ELR (cell line): ENCODE data around the gene GPR132.
"Not testable (repeated sequence)": the region's sequence is repeated elsewhere in the genome, so short reads cannot be mapped to it uniquely, and the experiment has no call there.

ENCODE experiments used
- DNase-seq: peaks from one replicate; pipeline ENCODE4 v3.0.0-alpha.2; 2015; ENCODE audit warnings: low read depth

GPR132 gene

GRCh38 chr14:105075379-105076295 lies 10.4 kb upstream of the GPR132 start:
- DNase-seq: peak; percentile 22

GRCh38 chr14:105074601-105075053 lies 9.4 kb upstream of the GPR132 start:
- DNase-seq: no peak

GRCh38 chr14:105073720-105074600 lies 8.7 kb upstream of the GPR132 start:
- DNase-seq: no peak

- no peak for DNase-seq
Measured at GRCh38 chr14:105072892-105073719, 7.9 kb upstream of the GPR132 start.

- no peak for DNase-seq
Measured at GRCh38 chr14:105072381-105072861, 7.2 kb upstream of the GPR132 start.

- no peak for DNase-seq
Measured at GRCh38 chr14:105071942-105072341, 6.7 kb upstream of the GPR132 start.

GRCh38 chr14:105071326-105071725 lies 6.1 kb upstream of the GPR132 start:
- no peak for DNase-seq

GRCh38 chr14:105070760-105071137 lies 5.5 kb upstream of the GPR132 start:
- DNase-seq: peak; percentile 41

- peak; percentile 59 for DNase-seq
Measured at GRCh38 chr14:105069871-105070759, 4.9 kb upstream of the GPR132 start.

GRCh38 chr14:105069522-105069870 lies 4.3 kb upstream of the GPR132 start:
- no peak for DNase-seq

- no peak for DNase-seq
Measured at GRCh38 chr14:105068818-105069217, 3.6 kb upstream of the GPR132 start.

GRCh38 chr14:105067969-105068301 lies 2.7 kb upstream of the GPR132 start:
- no peak for DNase-seq

- DNase-seq: peak; percentile 83
Measured at GRCh38 chr14:105067140-105067968, 2.1 kb upstream of the GPR132 start.

GRCh38 chr14:105066240-105067071 lies 1.2 kb upstream of the GPR132 start:
- no peak for DNase-seq

- DNase-seq: peak; percentile 68
Measured at GRCh38 chr14:105064721-105065143, 498 bp downstream of the GPR132 start.

- no peak for DNase-seq
Measured at GRCh38 chr14:105064001-105064400, 1.2 kb downstream of the GPR132 start.

- not testable (repeated sequence) for DNase-seq
Measured at GRCh38 chr14:105063506-105063905, 1.7 kb downstream of the GPR132 start.

GRCh38 chr14:105063056-105063455 lies 2.2 kb downstream of the GPR132 start:
- no peak for DNase-seq

GRCh38 chr14:105062048-105062433 lies 3.2 kb downstream of the GPR132 start:
- no peak for DNase-seq
